Measurements from ENCODE around the gene GPR141.
"Not testable (repeated sequence)": the region's sequence is repeated elsewhere in the genome, so short reads cannot be mapped to it uniquely, and the experiment has no call there.

Gene GPR141

GRCh38 chr7:37698782-37699181 lies 15.2 kb downstream of the GPR141 start:
- H3K27ac ChIP-seq (ENCODE audit: low read length): no peak overlapping the region
- H3K9ac ChIP-seq (ENCODE audit: low read depth, low read length): no peak overlapping the region
- DNase-seq: no peak
- no peak overlapping the region for H3K4me2 ChIP-seq (ENCODE audit: insufficient read depth, low read length)
- H3K79me2 ChIP-seq (ENCODE audit: insufficient read depth, low read length): no peaks in the 10 kb centered on the region
- H3K36me3 ChIP-seq (ENCODE audit: insufficient read depth, low read length): no peaks in the 10 kb centered on the region
- H3K4me3 ChIP-seq (ENCODE audit: low read depth in 1 of 2, low read length in 2 of 2): no peak overlapping the region
- no peaks in the 10 kb centered on the region for H4K20me1 ChIP-seq (ENCODE audit: insufficient read depth, low read length)
- ATAC-seq (ENCODE audit: insufficient read depth, low read depth): no peak
- TF ChIP-seq EZH2 (IDR thresholded peaks at IDR 0.05; ENCODE audit: borderline replicate concordance, low read depth, low read length, severe bottlenecking) (no peak), CTCF (IDR thresholded peaks at IDR 0.05; ENCODE audit: borderline replicate concordance, extremely low read depth, low read length, poor library complexity, severe bottlenecking) (no peak)
- no peak overlapping the region for H2AFZ ChIP-seq (ENCODE audit: low read depth, low read length)
- peaks cover 2% of the 10 kb centered on the region for H3K27me3 ChIP-seq (ENCODE audit: insufficient read depth, low read length, poor library complexity)
- no peaks in the 10 kb centered on the region for H3K9me3 ChIP-seq (ENCODE audit: insufficient read depth, low read length, severe bottlenecking)
- no peaks in the 10 kb centered on the region for H3K4me1 ChIP-seq (ENCODE audit: insufficient read depth, low read length)

- no peaks in the 10 kb centered on the region for H3K36me3 ChIP-seq (ENCODE audit: insufficient read depth, low read length)
- H3K4me1 ChIP-seq (ENCODE audit: insufficient read depth, low read length): no peaks in the 10 kb centered on the region
- no peak overlapping the region for H3K27ac ChIP-seq (ENCODE audit: low read length)
- H3K4me2 ChIP-seq (ENCODE audit: insufficient read depth, low read length): no peak overlapping the region
- no peaks in the 10 kb centered on the region for H3K79me2 ChIP-seq (ENCODE audit: insufficient read depth, low read length)
- no peak for DNase-seq
- peaks cover 2% of the 10 kb centered on the region for H3K27me3 ChIP-seq (ENCODE audit: insufficient read depth, low read length, poor library complexity)
- no peaks in the 10 kb centered on the region for H3K9me3 ChIP-seq (ENCODE audit: insufficient read depth, low read length, severe bottlenecking)
- H4K20me1 ChIP-seq (ENCODE audit: insufficient read depth, low read length): no peaks in the 10 kb centered on the region
- no peak overlapping the region for H2AFZ ChIP-seq (ENCODE audit: low read depth, low read length)
- no peak overlapping the region for H3K9ac ChIP-seq (ENCODE audit: low read depth, low read length)
- TF ChIP-seq EZH2 (IDR thresholded peaks at IDR 0.05; ENCODE audit: borderline replicate concordance, low read depth, low read length, severe bottlenecking): no peak
- TF ChIP-seq CTCF (IDR thresholded peaks at IDR 0.05; ENCODE audit: borderline replicate concordance, extremely low read depth, low read length, poor library complexity, severe bottlenecking): no peak
- no peak for ATAC-seq (ENCODE audit: insufficient read depth, low read depth)
- no peak overlapping the region for H3K4me3 ChIP-seq (ENCODE audit: low read depth in 1 of 2, low read length in 2 of 2)
Observed at GRCh38 chr7:37701769-37702168, 18.2 kb downstream of the GPR141 start.

- Histone ChIP-seq H3K4me3 (ENCODE audit: low read depth in 1 of 2, low read length in 2 of 2) (no peak overlapping the region), H3K27me3 (ENCODE audit: insufficient read depth, low read length, poor library complexity) (no peaks in the 10 kb centered on the region), H3K9ac (ENCODE audit: low read depth, low read length) (no peak overlapping the region), H3K27ac (ENCODE audit: low read length) (no peak overlapping the region), H2AFZ (ENCODE audit: low read depth, low read length) (no peak overlapping the region), H3K4me1 (ENCODE audit: insufficient read depth, low read length) (no peaks in the 10 kb centered on the region), H3K36me3 (ENCODE audit: insufficient read depth, low read length) (no peaks in the 10 kb centered on the region), H3K9me3 (ENCODE audit: insufficient read depth, low read length, severe bottlenecking) (no peaks in the 10 kb centered on the region), H4K20me1 (ENCODE audit: insufficient read depth, low read length) (no peaks in the 10 kb centered on the region), H3K4me2 (ENCODE audit: insufficient read depth, low read length) (no peak overlapping the region), H3K79me2 (ENCODE audit: insufficient read depth, low read length) (no peaks in the 10 kb centered on the region)
- TF ChIP-seq EZH2 (IDR thresholded peaks at IDR 0.05; ENCODE audit: borderline replicate concordance, low read depth, low read length, severe bottlenecking) (no peak), CTCF (IDR thresholded peaks at IDR 0.05; ENCODE audit: borderline replicate concordance, extremely low read depth, low read length, poor library complexity, severe bottlenecking) (no peak)
- no peak for DNase-seq
- ATAC-seq (ENCODE audit: insufficient read depth, low read depth): no peak
Observed at GRCh38 chr7:37703361-37703760, 19.8 kb downstream of the GPR141 start.

GRCh38 chr7:37704328-37704833 lies 20.8 kb downstream of the GPR141 start:
- not testable (repeated sequence) for H3K4me2 ChIP-seq (ENCODE audit: insufficient read depth, low read length); DNase-seq; H3K9ac ChIP-seq (ENCODE audit: low read depth, low read length); H3K27ac ChIP-seq (ENCODE audit: low read length); H3K79me2 ChIP-seq (ENCODE audit: insufficient read depth, low read length); ATAC-seq (ENCODE audit: insufficient read depth, low read depth); H3K36me3 ChIP-seq (ENCODE audit: insufficient read depth, low read length); H2AFZ ChIP-seq (ENCODE audit: low read depth, low read length); H3K4me3 ChIP-seq (ENCODE audit: low read depth in 1 of 2, low read length in 2 of 2); H3K27me3 ChIP-seq (ENCODE audit: insufficient read depth, low read length, poor library complexity); H3K9me3 ChIP-seq (ENCODE audit: insufficient read depth, low read length, severe bottlenecking); H3K4me1 ChIP-seq (ENCODE audit: insufficient read depth, low read length); H4K20me1 ChIP-seq (ENCODE audit: insufficient read depth, low read length)

Measured in DND-41 (cell line).